Measurements from ENCODE around the gene PHF13. TPM values are rescaled to one million over a fixed set of nuclear protein-coding genes. Genes with fewer than 3 reads are reported as not detected.

The PHF13 gene
- total RNA-seq, 3 donors from 2014 or later = 10.9 to 18.3 (median 14.4) TPM

- H3K4me1 ChIP-seq = peaks cover 6 to 32% of the 10 kb centered on the region in 2 donors
- no peak for TF ChIP-seq POLR2AphosphoS5 (IDR thresholded peaks at IDR 0.05)
- no peak for TF ChIP-seq POLR2A (IDR thresholded peaks at IDR 0.05)
- TF ChIP-seq CTCF (IDR thresholded peaks at IDR 0.05) = no peak
- H3K27ac ChIP-seq = peak overlapping the region; percentile 97 to 98
- H3K36me3 ChIP-seq = no peaks in the 10 kb centered on the region
- H3K4me3 ChIP-seq = peak overlapping the region; percentile 86 to 95 (median 95)
- intact Hi-C loops (cut with DNase I; ENCODE audit: low total_unique reads) = no loop called here
- H3K9me3 ChIP-seq = no peaks in the 10 kb centered on the region
- no peaks in the 10 kb centered on the region for H3K27me3 ChIP-seq
- DNase-seq (ENCODE audit: low spot score in 2 of 2) = no peak
Measured at GRCh38 chr1:6580119-6580592, 33.4 kb upstream of the PHF13 start.

GRCh38 chr1:6580593-6581409 is 32.7 kb upstream of the PHF13 start:
- TF ChIP-seq POLR2A (IDR thresholded peaks at IDR 0.05) = no peak
- TF ChIP-seq CTCF (IDR thresholded peaks at IDR 0.05) = no peak
- no peak for TF ChIP-seq POLR2AphosphoS5 (IDR thresholded peaks at IDR 0.05)
- no peaks in the 10 kb centered on the region for H3K36me3 ChIP-seq
- no peaks in the 10 kb centered on the region for H3K9me3 ChIP-seq
- H3K4me1 ChIP-seq = peaks cover 6 to 32% of the 10 kb centered on the region in 2 donors
- H3K27ac ChIP-seq = peak overlapping the region; percentile 97 to 98
- H3K4me3 ChIP-seq = peak overlapping the region; percentile 86 to 95 (median 95)
- no peaks in the 10 kb centered on the region for H3K27me3 ChIP-seq
- intact Hi-C loops (cut with DNase I; ENCODE audit: low total_unique reads) = no loop called here
- no peak for DNase-seq (ENCODE audit: low spot score in 2 of 2)

- Histone ChIP-seq H3K36me3 (no peaks in the 10 kb centered on the region), H3K4me1 (peaks cover 6 to 32% of the 10 kb centered on the region in 2 donors), H3K4me3 (peak overlapping the region in 1 of 3 donors; percentile 2), H3K9me3 (no peaks in the 10 kb centered on the region), H3K27me3 (no peaks in the 10 kb centered on the region), H3K27ac (peak overlapping the region; percentile 97 to 98)
- TF ChIP-seq POLR2A (IDR thresholded peaks at IDR 0.05) = no peak
- TF ChIP-seq CTCF (IDR thresholded peaks at IDR 0.05) = no peak
- TF ChIP-seq POLR2AphosphoS5 (IDR thresholded peaks at IDR 0.05) = no peak
- DNase-seq (ENCODE audit: low spot score in 2 of 2) = no peak
- intact Hi-C loops (cut with DNase I; ENCODE audit: low total_unique reads) = no loop called here
Measured at GRCh38 chr1:6581561-6582305, 31.8 kb upstream of the PHF13 start.

GRCh38 chr1:6582370-6582769 is 31.2 kb upstream of the PHF13 start:
- Histone ChIP-seq H3K27me3 (no peaks in the 10 kb centered on the region), H3K27ac (peak overlapping the region; percentile 97 to 98), H3K4me3 (peak overlapping the region in 1 of 3 donors; percentile 2), H3K9me3 (no peaks in the 10 kb centered on the region), H3K36me3 (no peaks in the 10 kb centered on the region), H3K4me1 (peaks cover 6 to 32% of the 10 kb centered on the region in 2 donors)
- no peak for DNase-seq (ENCODE audit: low spot score in 2 of 2)
- TF ChIP-seq CTCF (IDR thresholded peaks at IDR 0.05) = no peak
- no peak for TF ChIP-seq POLR2AphosphoS5 (IDR thresholded peaks at IDR 0.05)
- TF ChIP-seq POLR2A (IDR thresholded peaks at IDR 0.05) = no peak
- intact Hi-C loops (cut with DNase I; ENCODE audit: low total_unique reads) = no loop called here

Data from breast epithelium (tissue), 4 donors.